Osteocyte (in vitro differentiated cells): ENCODE data around the gene MRPL32. TPM values are rescaled to one million over a fixed set of nuclear protein-coding genes. Genes with fewer than 3 reads are reported as not detected.

ENCODE experiments used
- DNase-seq: peaks from one replicate; pipeline ENCODE4 v3.0.0; 2021; ENCODE audit warnings: mixed read lengths; ENCODE audit not compliant: unreplicated experiment; ENCODE audit errors: extremely low spot score
- H3K27ac Mint-ChIP-seq: one replicate; pipeline ENCODE4 v1.8.0; 2021; ENCODE audit warnings: mild to moderate bottlenecking, mixed read lengths; ENCODE audit not compliant: unreplicated experiment
- H3K27me3 Mint-ChIP-seq: one replicate; pipeline ENCODE4 v1.8.0; 2021; ENCODE audit warnings: mixed read lengths; ENCODE audit not compliant: unreplicated experiment
- H3K36me3 Mint-ChIP-seq: one replicate; pipeline ENCODE4 v1.8.0; 2021; ENCODE audit warnings: mixed read lengths; ENCODE audit not compliant: unreplicated experiment
- H3K4me1 Mint-ChIP-seq: one replicate; pipeline ENCODE4 v1.8.0; 2021; ENCODE audit warnings: mixed read lengths; ENCODE audit not compliant: unreplicated experiment
- H3K4me3 Mint-ChIP-seq: one replicate; pipeline ENCODE4 v1.8.0; 2021; ENCODE audit warnings: mild to moderate bottlenecking, moderate library complexity, mixed read lengths; ENCODE audit not compliant: unreplicated experiment
- H3K9me3 Mint-ChIP-seq: one replicate; pipeline ENCODE4 v1.8.0; 2021; ENCODE audit warnings: mixed read lengths; ENCODE audit not compliant: unreplicated experiment
- CTCF ChIP-seq: fragments of 200-600 bp; sonication (generic); IDR thresholded peaks from 2 replicates; pipeline ENCODE4 v1.5.0; 2021; ENCODE audit warnings: antibody characterized with exemption, mild to moderate bottlenecking, moderate library complexity
- total RNA-seq: library from RNA; stranded (reverse); gene quantifications from 2 replicates; pipeline ENCODE4 v1.2.1, GENCODE V29; 2021

MRPL32 gene
- total RNA-seq, 1 donor from 2014 or later = 49.0 TPM

GRCh38 chr7:42928754-42929153 is 3.4 kb upstream of the MRPL32 start:
- peaks cover 21% of the 10 kb centered on the region for H3K36me3 Mint-ChIP-seq
- TF ChIP-seq CTCF = no peak
- no peak for DNase-seq
- no peak overlapping the region for H3K27ac Mint-ChIP-seq
- H3K4me3 Mint-ChIP-seq = no peak overlapping the region
- no peaks in the 10 kb centered on the region for H3K27me3 Mint-ChIP-seq
- H3K9me3 Mint-ChIP-seq = no peaks in the 10 kb centered on the region
- peaks cover 32% of the 10 kb centered on the region for H3K4me1 Mint-ChIP-seq

GRCh38 chr7:42929449-42929848 is 2.7 kb upstream of the MRPL32 start:
- Mint-ChIP-seq H3K27me3 (no peaks in the 10 kb centered on the region), H3K4me1 (peaks cover 36% of the 10 kb centered on the region), H3K4me3 (no peak overlapping the region), H3K9me3 (no peaks in the 10 kb centered on the region), H3K27ac (peak overlapping the region; percentile 1), H3K36me3 (peaks cover 19% of the 10 kb centered on the region)
- DNase-seq = no peak
- TF ChIP-seq CTCF = no peak

GRCh38 chr7:42930889-42931288 is 1.3 kb upstream of the MRPL32 start:
- Mint-ChIP-seq H3K4me1 (peaks cover 37% of the 10 kb centered on the region), H3K4me3 (peak overlapping the region; percentile 99), H3K36me3 (peaks cover 15% of the 10 kb centered on the region), H3K27ac (peak overlapping the region; percentile 97), H3K9me3 (no peaks in the 10 kb centered on the region), H3K27me3 (no peaks in the 10 kb centered on the region)
- DNase-seq = no peak
- no peak for TF ChIP-seq CTCF

GRCh38 chr7:42931447-42931833 is 736 bp upstream of the MRPL32 start:
- peaks cover 14% of the 10 kb centered on the region for H3K36me3 Mint-ChIP-seq
- no peaks in the 10 kb centered on the region for H3K9me3 Mint-ChIP-seq
- peak overlapping the region; percentile 97 for H3K27ac Mint-ChIP-seq
- H3K27me3 Mint-ChIP-seq = no peaks in the 10 kb centered on the region
- no peak for TF ChIP-seq CTCF
- DNase-seq = no peak
- peaks cover 37% of the 10 kb centered on the region for H3K4me1 Mint-ChIP-seq
- peak overlapping the region; percentile 99 for H3K4me3 Mint-ChIP-seq

GRCh38 chr7:42932811-42933591 is 825 bp downstream of the MRPL32 start:
- Mint-ChIP-seq H3K27me3 (no peaks in the 10 kb centered on the region), H3K36me3 (peaks cover 15% of the 10 kb centered on the region), H3K9me3 (no peaks in the 10 kb centered on the region), H3K27ac (peak overlapping the region; percentile 97), H3K4me3 (peak overlapping the region; percentile 99), H3K4me1 (peaks cover 37% of the 10 kb centered on the region)
- no peak for DNase-seq
- TF ChIP-seq CTCF = no peak
